Stimulated activated CD8-positive, alpha-beta memory T cell treated with anti-CD3 and anti-CD28 coated beads, Interleukin-15, amount 100 ng/mL, for 48 hours (primary cell): ENCODE results near the gene ST3GAL4.

Experiments used
- DNase-seq, 2 donors: peaks; one replicate each; pipeline ENCODE4 v3.0.0-alpha.2; 2020; ENCODE audit warnings: low read depth in 2 of 2

The ST3GAL4 gene

DNA sequence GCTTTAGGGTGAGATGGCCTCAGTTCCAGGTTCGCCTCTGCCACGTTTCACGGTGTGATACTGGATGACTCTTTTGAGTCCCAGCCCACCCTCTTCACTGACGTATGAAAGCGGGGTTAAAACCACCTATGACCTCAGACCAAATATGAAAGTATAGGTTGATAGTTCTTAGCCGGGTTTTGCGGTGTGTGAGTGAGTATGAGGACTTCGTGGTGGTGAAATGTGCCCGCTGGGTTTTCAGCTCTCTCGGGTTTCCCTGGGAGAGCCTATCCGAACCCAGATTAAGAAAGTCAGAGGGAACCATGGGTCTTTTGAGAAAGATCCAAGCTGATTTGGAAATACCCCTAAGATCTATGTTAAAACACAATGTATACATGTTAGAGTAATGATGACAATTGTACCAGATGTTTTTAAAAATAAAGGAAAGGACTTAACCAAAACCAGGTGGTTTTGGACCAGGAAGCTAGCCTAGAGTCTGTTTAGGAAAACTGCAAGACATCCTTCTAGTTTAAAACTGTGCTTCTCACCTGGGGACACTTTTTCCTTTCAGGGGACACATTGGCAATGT lies 25.8 kb upstream of the ST3GAL4 start:
- no peak for DNase-seq

DNA sequence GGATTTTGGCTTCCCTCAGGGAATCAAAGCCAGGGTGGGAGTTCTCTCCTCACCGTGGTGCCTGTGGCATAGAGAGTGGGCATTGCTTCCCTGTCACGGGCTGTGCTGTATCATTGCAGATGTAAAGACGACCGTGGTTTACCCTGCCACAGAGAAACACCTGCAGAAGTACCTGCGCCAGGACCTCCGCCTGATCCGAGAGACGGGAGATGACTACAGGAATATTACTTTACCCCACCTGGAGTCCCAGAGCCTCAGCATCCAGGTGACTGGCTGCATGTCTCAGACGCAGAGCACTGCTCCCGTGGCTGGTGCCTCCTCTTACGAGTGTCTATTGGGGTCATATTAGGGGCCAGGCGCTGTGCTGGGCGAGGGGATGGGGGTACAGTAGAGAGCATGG lies 24.2 kb upstream of the ST3GAL4 start:
- DNase-seq = no peak

DNA sequence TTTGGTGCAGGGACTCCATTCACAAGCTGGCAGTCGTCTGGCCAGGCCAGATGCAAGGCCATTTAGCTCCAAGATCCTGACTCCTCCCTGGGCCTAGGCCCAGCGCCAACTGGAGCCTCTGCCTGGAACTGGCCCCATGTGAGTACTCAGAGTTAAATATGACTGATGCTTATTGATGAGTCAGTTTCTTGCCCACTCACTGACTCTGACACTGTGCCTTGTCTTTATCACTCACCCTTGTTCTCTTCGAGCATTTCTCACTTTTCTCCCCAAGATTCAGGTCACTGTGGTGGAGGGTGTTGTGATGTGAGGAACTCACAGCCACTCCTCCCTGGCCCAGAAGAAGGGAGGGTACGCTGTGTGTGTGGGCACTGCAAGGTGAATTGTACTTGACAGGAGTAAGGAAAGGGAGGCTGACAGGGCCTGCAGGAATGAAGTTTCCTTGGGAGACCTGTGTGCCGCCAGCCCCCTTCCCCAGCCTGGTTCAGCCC lies 23.2 kb upstream of the ST3GAL4 start:
- DNase-seq = no peak

DNA sequence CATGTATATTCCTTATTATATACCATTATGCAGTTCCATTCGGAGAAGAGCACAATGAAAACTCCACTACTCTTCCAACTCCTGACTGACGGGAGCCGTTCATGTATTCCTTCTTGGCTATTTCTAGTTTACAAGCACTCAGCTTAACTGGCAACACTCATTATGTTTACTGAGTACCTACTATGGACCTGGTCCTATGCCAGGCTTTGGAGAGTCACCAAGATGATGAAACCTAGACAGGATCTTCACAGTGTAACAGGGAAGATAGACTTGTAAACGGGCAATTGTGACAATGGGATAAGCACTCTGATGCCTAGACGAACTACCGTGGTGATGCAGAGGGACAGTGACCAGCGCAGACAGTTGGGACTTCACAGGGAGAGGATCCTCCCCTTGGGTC lies 22.3 kb upstream of the ST3GAL4 start:
- DNase-seq = no peak

DNA sequence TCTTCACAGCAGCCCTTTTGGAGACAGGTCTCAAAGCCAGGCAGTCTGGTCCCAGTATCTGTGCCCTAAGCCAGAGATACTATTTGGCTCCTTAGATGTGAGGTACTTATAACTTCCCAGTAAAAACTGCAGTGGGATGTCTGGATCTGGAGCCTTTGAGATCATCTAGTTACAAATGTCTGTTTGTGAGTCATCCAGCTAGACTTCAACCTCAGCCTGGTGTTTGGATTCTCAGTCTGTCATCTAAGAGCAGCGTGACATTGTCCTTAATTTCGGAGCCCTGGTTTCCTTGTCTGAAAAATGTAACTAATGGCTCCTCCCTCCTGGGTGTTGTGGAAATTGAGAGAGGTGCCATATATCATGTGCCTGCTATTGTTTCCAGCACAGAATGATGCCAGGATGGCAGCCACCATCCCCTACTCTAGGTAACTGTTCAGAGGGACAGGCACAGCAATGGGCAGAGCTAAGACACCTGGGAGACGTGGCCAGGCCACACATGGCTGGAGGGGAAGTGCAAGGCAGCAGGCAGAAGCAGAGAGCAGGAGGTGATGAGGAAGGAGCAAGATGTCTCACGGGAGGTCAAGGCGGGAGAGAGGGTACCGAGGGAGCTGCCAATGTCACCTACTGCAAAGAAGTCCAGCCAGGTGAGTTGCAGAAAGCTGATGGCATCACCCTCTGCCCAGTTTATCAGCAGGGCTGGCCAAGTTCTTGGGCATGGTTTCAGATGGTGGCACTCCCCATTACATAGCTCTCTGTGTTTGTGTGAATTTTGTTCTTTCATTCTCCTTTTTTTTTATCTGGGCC lies 20.6 kb upstream of the ST3GAL4 start:
- no peak for DNase-seq

DNA sequence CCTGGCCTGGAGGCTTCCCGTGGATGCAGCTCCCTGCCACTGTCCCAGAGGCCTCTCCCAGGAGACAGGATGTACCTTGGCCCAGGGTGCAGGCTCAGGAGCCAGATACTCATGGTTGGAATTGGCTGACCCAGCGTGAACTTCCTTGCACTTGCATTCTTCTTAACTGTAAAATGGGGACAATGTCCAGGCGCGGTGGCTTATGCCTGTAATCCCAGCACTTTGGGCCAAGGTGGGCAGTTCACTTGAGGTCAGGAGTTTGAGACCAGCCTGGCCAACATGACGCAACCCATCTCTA lies 20.1 kb upstream of the ST3GAL4 start:
- no peak for DNase-seq

DNA sequence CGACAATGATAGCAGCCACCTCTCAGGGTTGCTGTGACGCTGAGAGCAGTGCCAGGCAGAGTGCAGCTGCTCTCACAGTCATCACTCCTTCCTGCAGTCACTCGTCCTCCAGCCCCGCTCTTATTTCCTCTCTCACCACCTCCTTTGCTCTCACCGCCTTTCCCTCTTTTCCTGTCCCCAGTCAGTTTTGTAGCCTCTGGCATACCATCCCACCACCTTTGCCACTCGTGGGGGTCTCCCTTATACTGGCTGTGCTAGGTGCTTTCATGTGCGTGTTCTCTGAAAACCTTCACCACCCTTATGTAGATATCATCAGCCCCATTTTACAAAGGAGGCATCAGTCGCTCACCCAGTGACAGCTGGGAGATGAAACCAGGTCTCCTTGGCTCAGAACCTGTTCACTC lies 19.3 kb upstream of the ST3GAL4 start:
- no peak for DNase-seq

DNA sequence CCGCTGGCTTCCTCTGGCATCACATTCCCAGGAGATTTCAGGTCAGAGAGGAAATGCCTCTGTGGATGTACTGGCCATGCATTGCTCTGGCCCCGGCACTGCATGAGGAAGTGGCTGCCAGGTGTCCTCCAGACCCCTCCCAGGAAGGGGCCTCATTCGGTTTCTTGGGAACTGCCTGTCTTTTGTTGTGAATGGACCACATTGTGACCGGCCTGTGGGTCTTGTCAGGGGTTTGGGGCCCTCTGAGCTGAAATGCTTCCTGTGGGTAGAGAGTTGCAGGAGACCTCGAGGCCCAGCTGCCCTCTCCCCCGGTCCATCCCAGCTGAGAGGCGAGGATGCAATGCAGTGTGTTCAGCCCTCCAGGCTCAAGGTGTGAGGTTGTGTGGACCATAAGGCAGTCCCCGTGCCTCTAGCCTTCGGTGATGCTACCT lies 18.8 kb upstream of the ST3GAL4 start:
- no peak for DNase-seq

DNA sequence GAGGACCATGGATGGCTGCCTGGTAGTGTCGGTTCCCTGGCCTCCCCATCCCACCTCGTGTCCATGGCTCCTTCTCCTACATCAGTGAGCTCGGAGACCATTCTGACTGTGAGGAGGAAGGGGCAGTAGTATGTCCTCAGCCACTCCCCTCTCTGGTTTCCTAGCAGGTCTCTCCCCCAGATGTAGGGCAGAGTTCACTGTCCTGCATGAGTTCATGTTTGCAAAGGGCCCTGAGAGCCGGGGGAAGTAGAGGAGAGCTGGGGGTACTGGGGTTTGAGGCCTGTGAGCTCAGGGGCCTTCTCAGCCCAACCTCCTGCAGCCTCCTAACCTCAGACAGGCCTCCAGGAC lies 18.4 kb upstream of the ST3GAL4 start:
- no peak for DNase-seq

DNA sequence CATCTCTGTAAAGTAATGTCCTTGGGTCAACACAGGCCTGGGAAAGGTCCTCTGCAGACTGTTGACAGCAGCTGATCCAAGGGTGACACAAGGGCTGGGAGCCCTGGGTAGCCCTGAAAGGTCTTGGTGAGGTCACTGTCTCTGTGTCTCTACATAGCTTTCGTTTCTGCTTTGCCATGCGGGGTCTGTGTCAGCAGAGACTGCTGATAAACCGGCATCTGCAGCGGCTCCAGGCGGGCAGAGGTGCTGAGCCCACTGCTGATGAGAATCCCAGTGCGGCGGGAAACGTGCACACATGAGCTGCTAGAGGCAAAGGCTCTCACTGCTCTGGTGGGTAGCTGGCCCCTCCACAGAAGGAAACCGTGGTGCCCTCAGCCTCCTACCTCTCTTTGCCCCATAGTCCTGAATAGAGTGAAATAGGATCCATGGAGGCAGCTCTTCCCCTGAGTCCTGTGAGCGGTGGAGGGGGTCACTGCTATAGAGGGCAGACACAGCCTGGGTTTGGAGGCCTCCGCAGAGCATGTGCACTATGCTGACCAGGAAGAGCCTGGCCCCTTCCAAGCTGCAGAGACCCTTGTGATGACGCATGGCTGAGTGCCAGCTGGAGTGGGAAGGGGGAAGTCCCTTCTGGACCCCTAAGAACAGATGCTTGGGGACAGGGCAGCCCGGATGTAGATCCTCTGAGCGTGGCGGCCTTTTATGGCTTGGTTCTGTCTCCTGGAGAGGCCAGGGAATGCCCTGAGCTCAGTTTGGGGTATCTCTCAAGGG lies 17.8 kb upstream of the ST3GAL4 start:
- no peak for DNase-seq

DNA sequence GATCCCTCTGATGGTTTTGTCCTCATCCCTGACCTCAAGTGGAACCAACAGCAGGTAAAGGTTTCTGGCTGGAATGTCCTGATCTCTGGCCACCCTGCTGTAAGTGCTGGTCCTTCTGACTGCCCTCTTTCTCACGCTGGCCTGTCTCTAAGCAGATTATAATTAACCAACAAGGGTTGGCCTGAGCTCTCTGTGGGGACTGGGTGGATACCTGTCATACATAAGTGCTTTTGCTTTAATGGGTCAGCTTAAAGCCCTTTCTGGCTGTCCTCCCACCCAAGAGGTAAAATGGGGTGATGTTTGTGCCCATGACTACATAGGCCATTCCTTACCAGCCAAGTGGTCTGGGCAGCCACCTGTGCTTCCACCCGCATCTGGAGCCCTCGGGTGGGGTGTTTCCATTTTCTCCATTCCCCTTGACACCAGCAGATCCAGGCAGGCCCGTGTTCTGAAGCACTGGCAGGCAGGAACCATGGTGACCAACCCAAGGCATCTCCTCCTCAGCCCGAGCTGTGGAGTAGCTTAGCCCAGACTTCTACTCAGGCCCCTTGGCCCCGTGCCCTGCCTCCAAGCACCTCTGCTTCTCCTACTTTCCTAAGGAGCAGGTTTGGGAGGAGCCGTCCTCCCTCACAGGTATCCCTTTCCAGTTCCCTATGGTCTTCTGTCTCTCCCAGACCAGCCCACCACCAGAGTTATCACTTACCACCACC lies 17.0 kb upstream of the ST3GAL4 start:
- no peak for DNase-seq

DNA sequence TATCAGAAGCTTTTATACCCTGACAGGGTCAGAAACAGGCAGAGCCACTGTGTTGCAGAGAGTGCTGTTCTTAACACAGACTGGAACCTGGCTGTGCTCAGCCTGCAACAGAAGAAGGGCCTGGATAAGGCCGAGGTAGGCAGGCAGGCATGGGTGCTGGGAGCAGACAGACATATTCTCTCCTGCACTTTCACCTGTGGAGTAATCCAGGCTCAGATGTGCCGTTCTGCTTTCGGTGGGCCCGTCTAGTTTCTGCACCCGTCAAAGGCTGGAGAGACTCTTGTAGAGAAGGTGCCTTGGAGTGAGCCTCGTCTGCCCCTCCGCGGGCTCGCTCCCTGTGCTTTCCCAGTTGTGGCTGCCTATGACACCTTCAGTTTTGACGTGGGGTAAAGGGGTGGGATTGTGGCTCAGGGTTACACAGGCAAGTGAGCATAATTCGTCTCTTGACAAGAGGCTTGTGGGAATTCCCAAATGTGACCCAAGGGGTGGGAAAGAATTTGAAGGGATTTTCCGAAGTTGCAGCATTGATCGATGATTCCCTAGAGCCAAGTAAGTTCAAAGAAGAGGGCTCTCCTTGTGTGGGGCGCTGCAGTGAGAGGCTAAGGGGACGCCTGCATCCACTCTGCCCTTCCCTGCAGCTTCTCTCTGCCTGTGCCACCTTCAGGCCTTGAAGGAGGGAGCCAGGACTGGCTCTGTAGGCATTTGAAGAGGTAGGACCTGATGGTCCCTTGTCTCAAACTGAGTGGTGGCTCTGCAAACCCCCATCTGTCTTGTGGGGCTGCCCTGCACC lies 16.2 kb upstream of the ST3GAL4 start:
- no peak for DNase-seq

DNA sequence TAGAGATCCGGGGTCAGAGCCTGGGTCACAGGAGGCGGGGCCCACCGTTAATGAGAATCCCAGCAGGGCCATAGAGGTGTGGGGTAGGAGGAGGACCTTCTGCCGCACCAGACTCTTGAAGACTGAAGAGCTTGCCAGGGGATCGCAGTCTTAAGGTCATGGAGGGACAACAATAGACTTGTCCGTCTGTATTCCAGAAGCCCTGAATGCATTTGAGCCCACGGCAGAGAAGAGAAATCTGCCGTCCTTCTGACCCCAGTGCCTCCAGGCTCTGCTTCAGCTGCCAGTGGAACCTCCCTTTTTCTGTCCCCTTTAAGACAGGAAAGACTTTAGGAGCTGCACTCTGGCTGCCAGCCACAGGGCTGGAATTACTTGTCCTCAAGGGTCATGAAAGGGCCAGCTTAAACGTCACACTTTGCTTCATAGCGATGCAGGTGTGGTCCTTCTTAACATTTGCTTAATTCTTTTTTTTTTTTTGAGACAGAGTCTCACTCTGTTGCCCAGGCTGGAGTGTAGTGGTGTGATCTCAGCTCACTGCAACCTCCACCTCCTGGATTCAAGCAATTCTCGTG lies 15.5 kb upstream of the ST3GAL4 start:
- DNase-seq = no peak

DNA sequence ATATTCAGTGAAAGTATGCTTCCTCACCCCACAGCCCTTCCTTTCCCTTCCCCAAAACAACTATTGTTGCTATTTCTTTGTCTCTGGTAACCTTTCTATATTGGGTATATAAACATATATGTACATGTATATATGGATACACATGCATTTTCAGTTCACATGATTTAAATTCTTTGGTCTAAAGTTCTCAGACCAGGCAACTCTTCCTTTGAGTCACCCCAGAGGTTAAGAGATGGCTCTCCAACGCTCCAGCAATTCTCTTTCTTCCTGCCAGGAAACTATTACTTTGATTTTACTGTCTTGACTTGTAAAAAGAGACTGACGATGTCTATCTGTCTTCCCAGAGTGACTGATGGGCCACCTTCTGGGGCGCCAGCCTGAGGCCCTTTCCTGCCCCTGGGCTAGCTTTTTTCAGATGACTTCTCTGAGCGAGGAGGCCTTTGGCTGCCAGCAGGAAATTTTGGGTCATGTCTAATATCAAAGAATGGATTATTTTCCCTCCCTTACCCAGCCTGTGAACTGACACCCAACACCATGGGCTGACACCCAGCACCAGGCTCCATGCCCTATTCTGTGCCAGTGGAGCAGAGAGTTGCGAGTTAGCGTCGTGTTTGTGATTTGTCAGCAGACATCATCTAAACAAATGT lies 14.4 kb upstream of the ST3GAL4 start:
- no peak for DNase-seq

DNA sequence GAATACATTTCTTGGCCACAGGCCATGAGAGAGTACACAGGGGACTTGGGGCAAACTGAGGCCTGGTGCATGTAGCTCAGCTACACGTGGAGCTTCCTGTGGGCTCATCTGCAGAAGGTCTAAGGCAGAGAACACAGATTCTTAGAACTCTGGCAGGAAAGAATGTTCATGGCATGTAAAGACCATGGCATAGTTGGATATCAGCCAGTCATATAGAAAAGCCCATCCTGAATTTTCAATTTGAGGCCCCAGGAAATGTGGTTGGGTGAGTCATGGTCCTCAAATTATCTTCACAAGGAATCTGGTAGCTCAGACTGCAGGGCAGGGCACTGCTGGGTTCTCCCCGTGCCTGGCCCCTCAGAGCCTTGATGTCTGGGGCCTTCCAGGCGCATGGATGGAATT lies 13.7 kb upstream of the ST3GAL4 start:
- no peak for DNase-seq

DNA sequence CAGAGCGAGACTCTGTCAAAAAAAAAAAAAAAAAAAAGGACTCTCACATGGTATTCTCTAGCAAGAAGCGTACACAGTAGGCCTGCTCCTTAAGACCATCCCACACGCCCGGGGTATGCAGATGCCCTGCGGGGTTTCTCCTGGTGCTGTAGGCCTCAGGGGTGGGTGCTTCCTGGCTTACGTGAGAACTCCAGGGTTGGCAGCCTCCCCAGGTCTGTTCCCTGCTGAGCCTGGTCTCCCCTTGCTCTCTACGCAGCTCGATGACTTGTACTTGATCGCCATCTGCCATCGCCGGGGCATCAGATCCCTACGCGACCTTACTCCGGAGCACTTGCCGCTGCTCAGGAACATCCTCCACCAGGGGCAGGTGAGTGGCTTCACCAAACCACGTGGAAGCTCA lies 12.4 kb upstream of the ST3GAL4 start:
- DNase-seq = no peak

DNA sequence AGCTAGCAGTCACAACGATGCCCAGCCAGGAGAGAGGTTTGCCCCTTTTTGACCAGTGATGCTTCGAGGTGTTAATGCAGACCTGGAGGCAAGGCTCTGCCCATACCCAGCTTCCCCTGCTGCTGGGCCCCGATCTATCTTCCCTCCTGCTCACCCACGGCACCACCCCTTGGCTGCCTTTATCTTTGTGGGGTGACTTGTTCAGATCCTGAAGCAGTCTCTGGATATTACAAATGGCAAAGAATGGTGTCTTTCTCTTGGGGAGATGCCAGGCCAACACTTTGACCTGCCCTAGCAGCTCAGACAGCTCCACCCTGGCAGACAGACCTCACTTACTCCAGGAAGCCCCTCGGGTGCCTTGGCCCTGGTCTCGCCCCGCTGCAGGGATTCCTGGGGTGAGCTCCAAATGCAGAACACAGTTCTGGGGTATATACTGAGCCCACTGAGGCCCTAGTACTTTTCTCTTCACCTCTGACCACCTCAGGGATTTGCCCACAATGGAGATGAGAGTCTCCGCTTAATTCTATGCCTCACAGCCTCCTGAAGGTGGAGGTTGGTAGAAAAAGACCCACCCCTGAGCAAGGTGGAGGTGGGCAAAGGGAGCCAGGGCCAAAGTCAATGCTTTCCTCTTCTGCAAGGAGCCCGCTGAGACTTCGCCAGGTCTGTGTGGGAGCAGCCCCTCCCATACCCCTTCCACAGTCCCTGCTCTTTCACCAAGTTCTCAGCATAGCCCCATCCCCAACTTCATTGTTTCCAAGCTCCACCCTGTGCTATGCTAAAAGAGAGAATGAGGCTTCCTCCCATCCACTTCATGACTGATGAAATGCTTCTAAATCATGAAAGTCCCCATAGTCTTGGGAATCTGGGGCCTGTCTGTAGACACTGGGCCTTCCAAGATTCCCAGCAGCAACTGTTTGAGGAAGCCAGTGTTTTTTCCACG lies 11.1 kb upstream of the ST3GAL4 start:
- no peak for DNase-seq

DNA sequence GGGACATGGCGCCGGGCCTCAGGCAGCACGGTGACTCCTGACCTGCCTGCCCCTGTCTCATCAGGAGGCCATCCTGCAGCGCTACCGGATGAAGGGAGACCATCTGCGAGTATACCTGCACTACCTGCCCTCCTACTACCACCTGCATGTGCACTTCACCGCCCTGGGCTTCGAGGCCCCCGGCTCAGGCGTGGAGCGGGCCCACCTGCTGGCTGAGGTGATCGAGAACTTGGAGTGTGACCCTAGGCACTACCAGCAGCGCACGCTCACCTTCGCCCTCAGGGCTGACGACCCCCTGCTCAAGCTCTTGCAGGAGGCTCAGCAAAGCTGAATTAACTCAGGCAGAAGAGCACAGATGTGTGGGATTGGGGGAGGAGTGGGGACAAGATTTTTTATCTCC lies 10.2 kb upstream of the ST3GAL4 start:
- DNase-seq = no peak

DNA sequence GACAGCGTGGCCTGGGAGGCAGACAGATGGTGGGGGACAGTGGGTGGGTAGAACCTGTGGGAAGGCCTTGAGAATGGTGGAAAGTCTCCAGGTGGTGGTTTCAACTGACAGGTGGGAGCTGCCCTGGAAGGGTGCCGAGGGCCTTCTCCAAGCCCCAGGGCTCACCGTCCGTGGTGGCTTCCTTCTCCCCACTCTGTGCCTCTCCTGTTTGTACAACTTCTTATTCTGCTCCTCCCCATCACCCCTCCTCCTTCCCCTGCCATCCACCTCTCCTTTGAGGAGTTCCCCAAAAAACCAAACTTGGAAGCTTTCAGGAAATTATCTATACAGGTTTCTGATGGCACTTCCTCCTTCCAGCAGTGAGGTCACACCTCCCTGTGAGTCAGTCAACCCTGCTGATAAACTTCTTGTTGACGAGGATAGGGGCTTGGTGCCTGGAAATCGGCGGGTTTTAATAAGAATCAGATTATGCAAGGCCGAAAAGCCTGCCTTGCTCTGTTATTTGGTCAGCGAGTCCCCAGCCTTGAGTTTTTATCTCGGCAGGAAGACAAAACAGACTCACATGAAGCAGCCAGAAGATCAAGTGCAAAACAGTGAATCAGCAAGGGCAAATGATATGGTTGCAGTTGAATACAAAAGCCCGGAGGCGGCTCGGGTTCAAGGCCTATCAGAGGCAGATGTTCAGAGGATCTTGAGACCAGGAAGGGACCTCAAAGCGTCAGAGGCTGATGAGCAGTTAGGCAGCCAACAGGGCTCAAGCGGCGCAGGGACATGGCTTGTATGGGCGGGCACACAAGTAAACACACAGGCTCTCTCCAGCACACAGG lies 9.5 kb upstream of the ST3GAL4 start:
- DNase-seq = no peak
